H1 (cell line): ENCODE data around the gene PDK4. TPM values are rescaled to one million over a fixed set of nuclear protein-coding genes. Genes with fewer than 3 reads are reported as not detected.

Experiments
- CEBPB ChIP-seq: IDR thresholded peaks from 2 replicates; pipeline ENCODE4 v1.6.1; 2012; ENCODE audit warnings: low read depth, low read length
- POU5F1 ChIP-seq: IDR thresholded peaks from 2 replicates; pipeline ENCODE4 v1.6.1; 2011; ENCODE audit warnings: low read depth, mild to moderate bottlenecking, low read length, moderate library complexity
- SIN3A ChIP-seq, 2 experiments: IDR thresholded peaks in 1 of 2; conservative IDR thresholded peaks in 1 of 2; 2 replicates each; pipeline ENCODE4 v1.6.1; 2011 to 2012; ENCODE audit warnings: low read length in 2 of 2, improper control_type of control experiment in 1 of 2, low read depth in 1 of 2, mild to moderate bottlenecking in 1 of 2
- SP2 ChIP-seq: IDR thresholded peaks from 2 replicates; pipeline ENCODE4 v1.6.1; 2012; ENCODE audit warnings: mild to moderate bottlenecking, low read length, inconsistent platforms
- TEAD4 ChIP-seq: IDR thresholded peaks from 2 replicates; pipeline ENCODE4 v1.6.1; 2012; ENCODE audit warnings: low read depth, low read length, inconsistent platforms, mixed read lengths
- polyA plus RNA-seq, 7 experiments: library from polyadenylated mRNA; depleted of rRNA in 3 of 7; stranded (reverse) in 5 of 7; unstranded in 2 of 7; fragments of >200 nt in 5 of 7; fragments of 200-250 nt in 2 of 7; gene quantifications; 1 replicate in 5 of 7; 2 replicates in 1 of 7; 4 replicates in 1 of 7; pipeline versions ENCODE4 v1.2.1 to v1.2.3, GENCODE V29; 2011 to 2013; ENCODE audit warnings: missing spikeins in 2 of 7, mixed read lengths in 2 of 7
- total RNA-seq: library from RNA; stranded (reverse); fragmentation: NEBNext Ultra II Directional; extraction: Animal tissue kit (Norgen Biotek cat#: 25700); gene quantifications from 2 replicates; pipeline ENCODE4 v1.2.1, GENCODE V29; 2021

Gene PDK4
- total and polyA plus RNA-seq, 2 of the 8 experiments (the other 6 are each of a cell fraction or from before 2014, with no cell fraction given) = 0.26 TPM; not detected in 1

- TF ChIP-seq SIN3A (conservative IDR thresholded peaks at IDR 0.05 in 1 of 2, IDR thresholded peaks at IDR 0.05 in 1 of 2; ENCODE audit: low read depth in 1 of 2, low read length in 2 of 2) (no peak), SP2 (no peak), POU5F1 (no peak), CEBPB (no peak), TEAD4 (no peak)
Measured at GRCh38 chr7:95619921-95620320, 23.6 kb upstream of the PDK4 start (continued).
